NCI-H748 treated with DMSO at 0.1 percent for 48 hours (cell line): ENCODE measurements around the gene APH1A.
"Not testable (repeated sequence)": the region's sequence is repeated elsewhere in the genome, so short reads cannot be mapped to it uniquely, and the experiment has no call there.

Experiments
- DNase-seq: peaks from one replicate; lab custom pipeline; 2025; lab: John Stamatoyannopoulos, UW

APH1A gene

GRCh38 chr1:150268340-150268704 is 494 bp downstream of the APH1A start:
- no peak for DNase-seq

GRCh38 chr1:150267896-150268295 is 920 bp downstream of the APH1A start:
- DNase-seq, result no peak

GRCh38 chr1:150263549-150263948 is 5.3 kb downstream of the APH1A start:
- DNase-seq, result no peak

- no peak for DNase-seq
These were observed 6.2 kb downstream of the APH1A start for GRCh38 chr1:150262388-150263320.

GRCh38 chr1:150261367-150261766 is 7.4 kb downstream of the APH1A start:
- DNase-seq, result no peak

GRCh38 chr1:150259758-150260669 is 8.8 kb downstream of the APH1A start:
- peak; percentile 32 for DNase-seq

- no peak for DNase-seq
These were observed 9.6 kb downstream of the APH1A start for GRCh38 chr1:150259217-150259616.

- DNase-seq, result no peak
These were observed 10.9 kb downstream of the APH1A start, which contains the start of gene CA14 for GRCh38 chr1:150257624-150258585. Gene CA14 (plus strand): TSS chr1:150257774. CDS start chr1:150258129, 355 bp downstream.

GRCh38 chr1:150256554-150257341 is 12.1 kb downstream of the APH1A start:
- no peak for DNase-seq

- no peak for DNase-seq
These were observed 12.6 kb downstream of the APH1A start for GRCh38 chr1:150256198-150256553.

- DNase-seq, result no peak
These were observed 18.9 kb downstream of the APH1A start for GRCh38 chr1:150249936-150250335.

GRCh38 chr1:150243003-150243402 is 25.8 kb downstream of the APH1A start:
- DNase-seq, result no peak

GRCh38 chr1:150237746-150238145 is 31.1 kb downstream of the APH1A start:
- DNase-seq, result no peak

- DNase-seq, result not testable (repeated sequence)
These were observed 31.6 kb downstream of the APH1A start for GRCh38 chr1:150237176-150237575.

GRCh38 chr1:150236614-150237100 is 32.2 kb downstream of the APH1A start:
- DNase-seq, result peak; percentile 63

- DNase-seq, result peak; percentile 99
These were observed 32.8 kb downstream of the APH1A start, which contains the start of gene ANP32E for GRCh38 chr1:150235852-150236613. Gene ANP32E (minus strand): TSS chr1:150236112. CDS start chr1:150235786, 326 bp downstream.

GRCh38 chr1:150235294-150235851 is 33.4 kb downstream of the APH1A start:
- no peak for DNase-seq

- DNase-seq, result peak; percentile 65
These were observed 34.1 kb downstream of the APH1A start for GRCh38 chr1:150234566-150235293.

- no peak for DNase-seq
These were observed 34.6 kb downstream of the APH1A start for GRCh38 chr1:150234309-150234565.
